NOMO-1 treated with dmso at 0.1 percent for 144 hours (cell line): ENCODE data around the gene SORCS2.

Experiments
- DNase-seq: peaks from one replicate; lab custom pipeline; 2025; ENCODE audit not compliant: unreplicated experiment; lab: John Stamatoyannopoulos, UW

SORCS2 gene

GRCh38 chr4:7691982-7692381 lies 499.6 kb downstream of the SORCS2 start:
- no peak for DNase-seq

DNA sequence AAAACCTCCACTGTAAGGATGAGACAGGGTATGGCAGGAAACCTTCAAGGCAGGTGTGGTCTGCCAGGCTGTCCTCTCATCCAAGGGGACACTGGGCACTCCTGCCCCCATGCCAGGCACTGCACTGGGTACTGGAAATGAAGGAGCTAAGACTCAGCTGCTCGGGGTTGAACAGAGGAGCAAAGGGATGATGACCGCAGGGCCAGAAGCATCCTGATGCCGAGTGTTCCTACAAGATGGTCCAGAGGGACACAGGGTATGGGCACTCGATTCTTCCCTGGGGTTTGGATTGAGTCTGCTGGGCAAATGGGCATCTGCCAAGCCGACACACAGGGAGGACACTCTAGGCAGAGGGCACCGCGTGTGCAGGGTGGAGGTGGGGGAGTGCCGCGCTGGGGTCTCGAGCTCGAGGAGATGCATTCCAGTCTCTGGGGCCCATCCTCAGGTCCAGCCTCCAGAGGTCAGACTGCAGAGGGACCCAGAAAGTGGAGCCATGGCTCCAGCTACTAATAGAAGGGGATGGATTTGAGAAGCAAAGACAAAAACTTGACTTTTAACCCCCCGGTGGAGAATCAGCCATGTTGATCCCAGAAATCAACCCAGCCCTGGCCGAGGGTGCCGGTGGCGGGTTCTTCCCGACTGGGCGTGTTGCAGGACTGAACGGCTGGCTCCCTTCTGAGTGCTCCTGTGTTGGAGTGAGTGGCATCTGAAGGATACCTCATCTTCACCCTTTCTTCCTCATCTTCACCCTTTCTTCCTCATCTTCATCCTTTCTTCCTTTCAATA lies 500.3 kb downstream of the SORCS2 start:
- no peak for DNase-seq

DNA sequence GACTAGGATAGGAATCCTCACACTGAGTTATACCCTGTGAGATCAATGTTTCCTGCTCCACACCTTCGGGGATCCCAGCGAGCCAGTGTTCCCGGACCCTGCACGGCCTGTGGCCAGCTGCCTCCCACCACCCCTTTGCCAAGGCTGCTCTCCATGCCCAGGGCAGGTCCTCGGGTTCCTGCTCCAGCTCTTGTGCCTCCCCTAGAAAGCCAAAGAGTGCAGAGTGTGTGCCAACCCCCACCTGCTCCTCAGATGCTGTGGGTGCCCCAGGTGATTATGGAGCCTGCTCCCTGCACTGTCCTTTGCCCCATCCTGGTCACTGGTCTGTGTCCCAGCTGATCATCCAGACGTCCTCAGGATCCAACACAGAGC lies 500.9 kb downstream of the SORCS2 start:
- DNase-seq: no peak

GRCh38 chr4:7693711-7694110 lies 501.4 kb downstream of the SORCS2 start:
- no peak for DNase-seq

DNA sequence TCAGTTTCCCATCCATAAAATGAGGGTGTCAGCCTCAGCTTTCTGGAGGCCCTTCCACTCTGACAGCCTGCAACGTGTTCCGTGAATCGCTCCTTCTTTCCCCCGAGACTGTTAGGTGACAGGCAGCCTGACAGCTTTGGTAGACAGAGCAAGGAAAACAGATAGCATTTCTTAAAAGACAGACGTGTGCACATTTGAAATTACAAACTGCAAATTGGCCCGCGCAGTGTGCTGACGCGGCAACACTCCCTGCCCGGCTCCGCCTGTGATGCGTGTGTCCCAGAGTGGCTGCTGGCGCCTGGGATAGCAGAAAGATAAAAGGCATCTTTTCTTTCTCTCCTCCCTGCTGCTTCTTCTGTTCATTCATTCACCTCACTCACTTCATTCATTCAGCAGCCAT lies 502.0 kb downstream of the SORCS2 start:
- no peak for DNase-seq

GRCh38 chr4:7697343-7697742 lies 505.0 kb downstream of the SORCS2 start:
- no peak for DNase-seq

DNA sequence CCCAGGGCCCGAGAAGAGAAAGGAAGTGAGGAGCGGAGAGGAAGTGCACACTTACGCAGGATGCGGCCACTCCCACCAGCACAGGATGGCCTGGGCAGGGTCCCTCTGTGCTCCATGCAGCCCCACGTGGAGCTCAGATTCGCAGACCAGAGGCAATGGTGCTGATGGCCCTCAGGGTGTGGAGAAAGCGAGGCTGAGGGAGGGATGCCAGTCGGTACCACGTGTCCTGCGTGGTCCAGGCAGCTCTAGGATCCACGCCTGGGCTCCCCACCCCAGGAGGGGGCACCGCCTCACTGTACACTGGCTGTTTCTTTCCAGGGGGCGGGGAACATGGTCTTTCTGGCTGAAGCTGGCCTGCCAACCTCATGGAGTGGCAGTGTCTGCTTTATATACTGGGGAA lies 505.5 kb downstream of the SORCS2 start:
- DNase-seq: no peak

DNA sequence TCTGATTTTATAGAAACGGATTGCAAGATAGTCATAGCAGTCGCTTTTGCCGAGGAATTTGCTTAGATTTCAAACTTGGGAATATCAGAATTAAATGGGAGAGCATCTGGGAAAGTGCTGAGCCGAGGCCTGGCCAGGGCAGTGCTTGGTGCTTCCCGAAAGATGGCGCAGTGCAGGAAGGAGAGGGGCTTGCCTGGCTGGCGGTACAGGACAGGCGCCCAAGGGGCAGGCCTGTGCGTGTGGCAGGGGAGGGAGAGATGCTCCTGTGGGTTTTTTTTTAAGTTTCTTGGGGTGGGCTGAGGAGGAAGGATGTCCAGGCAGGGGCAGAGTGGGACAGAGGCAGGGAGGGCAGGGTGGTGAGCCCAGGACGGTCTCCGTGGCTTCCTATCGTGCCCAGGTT lies 506.2 kb downstream of the SORCS2 start:
- DNase-seq: no peak

DNA sequence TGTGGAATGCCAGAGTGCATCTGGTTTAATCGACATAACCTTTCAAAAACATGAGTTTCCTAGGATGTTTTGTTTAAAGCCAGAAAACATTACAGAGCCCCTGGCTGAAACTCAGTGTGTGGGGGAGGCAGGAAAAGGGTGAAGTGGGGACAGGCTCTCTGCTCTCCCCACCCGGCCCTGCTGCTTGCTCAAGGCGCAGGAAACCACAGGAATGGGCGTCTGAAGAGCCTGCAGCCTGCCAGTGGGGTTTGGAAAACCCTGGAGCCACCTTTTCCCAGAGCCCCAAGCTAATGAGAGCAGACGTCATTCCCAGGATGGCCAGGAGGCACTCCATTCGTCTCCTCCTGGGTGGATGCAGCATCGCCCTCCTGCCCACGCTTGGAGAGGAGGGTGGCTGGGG lies 506.7 kb downstream of the SORCS2 start:
- no peak for DNase-seq

DNA sequence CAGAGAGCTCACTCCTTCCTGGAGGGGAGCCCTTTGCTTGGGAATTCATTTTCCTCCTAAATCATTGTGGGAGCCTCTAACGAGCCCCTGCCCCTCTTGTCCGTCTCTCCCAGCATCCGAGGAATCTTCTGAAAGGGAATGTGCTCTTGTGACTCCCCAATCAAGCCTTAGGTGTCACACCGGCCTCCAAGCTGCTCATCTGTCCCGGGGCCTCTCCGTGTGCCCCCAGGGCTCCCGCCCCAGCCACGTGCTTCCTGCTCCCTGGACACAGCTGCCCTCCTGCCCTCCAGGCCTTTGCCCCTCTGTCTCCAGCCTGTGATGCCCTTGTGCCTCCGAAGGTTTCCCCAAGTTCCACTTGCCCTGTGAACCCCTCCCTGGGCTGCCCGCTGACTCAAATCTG lies 507.5 kb downstream of the SORCS2 start:
- no peak for DNase-seq

- no peak for DNase-seq
These were observed 508.3 kb downstream of the SORCS2 start for GRCh38 chr4:7700665-7701064.

GRCh38 chr4:7701866-7702649 lies 509.7 kb downstream of the SORCS2 start:
- no peak for DNase-seq

DNA sequence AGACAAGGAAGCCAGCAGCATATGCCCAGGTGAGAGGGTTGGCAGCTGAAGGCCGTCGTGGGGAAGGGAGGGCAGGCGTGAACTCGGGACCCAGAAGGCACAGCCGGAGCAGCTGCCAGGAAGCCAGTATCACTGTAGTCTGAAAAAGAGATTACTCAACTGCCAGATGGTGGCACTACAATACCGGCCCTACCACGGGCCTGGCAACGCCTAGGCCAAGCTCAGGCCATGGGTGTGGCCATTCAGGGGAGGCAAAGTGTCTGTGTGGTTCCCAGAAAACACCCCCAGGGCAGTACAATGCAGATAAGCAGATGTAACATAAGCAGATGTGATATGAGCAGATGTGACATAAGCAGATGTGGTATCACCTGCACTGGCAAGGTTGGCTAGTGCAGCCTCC lies 511.4 kb downstream of the SORCS2 start:
- no peak for DNase-seq

- DNase-seq: no peak
These were observed 511.8 kb downstream of the SORCS2 start for GRCh38 chr4:7704091-7704490.

DNA sequence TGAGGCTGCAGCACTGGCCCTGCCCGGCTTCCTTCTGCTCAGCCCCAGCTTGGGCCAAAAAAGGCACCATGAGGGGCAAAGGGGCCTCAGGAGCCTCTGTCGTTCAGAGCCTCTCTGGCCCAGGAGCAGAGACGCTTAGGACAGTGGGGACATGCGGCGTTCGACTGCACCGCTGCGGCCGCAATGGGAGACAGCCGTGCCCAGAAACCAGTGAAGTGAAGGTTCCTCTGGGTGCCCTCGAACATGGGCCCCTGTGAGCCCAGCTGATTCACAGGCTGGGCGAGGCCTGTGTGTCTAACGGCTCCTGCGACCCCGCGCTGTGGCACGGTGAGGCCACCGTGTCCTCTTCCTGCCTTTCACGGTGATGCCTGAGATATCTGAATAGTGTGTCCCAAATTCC lies 512.3 kb downstream of the SORCS2 start:
- no peak for DNase-seq

DNA sequence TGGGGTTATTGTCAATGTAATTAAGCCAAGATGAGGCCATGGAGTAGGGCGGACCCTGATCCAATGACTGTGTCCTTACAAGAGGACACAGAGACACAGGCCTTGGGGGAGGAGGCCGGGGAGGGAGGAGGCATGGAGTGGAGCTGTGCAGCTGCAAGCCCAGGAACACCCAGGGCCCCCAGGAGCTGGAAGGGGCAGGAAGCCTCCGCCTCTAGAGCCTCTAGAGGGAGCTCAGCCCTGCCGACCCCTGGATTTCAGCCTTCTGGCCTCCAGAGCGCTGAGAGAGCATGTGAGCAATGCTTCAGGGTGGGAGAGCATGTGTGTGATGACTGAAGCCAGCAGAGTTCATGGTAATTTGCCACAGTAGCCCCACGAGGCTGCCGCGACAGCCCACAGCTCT lies 512.7 kb downstream of the SORCS2 start:
- no peak for DNase-seq

GRCh38 chr4:7705593-7705992 lies 513.3 kb downstream of the SORCS2 start:
- DNase-seq: no peak

- no peak for DNase-seq
These were observed 515.9 kb downstream of the SORCS2 start for GRCh38 chr4:7708238-7708637.

DNA sequence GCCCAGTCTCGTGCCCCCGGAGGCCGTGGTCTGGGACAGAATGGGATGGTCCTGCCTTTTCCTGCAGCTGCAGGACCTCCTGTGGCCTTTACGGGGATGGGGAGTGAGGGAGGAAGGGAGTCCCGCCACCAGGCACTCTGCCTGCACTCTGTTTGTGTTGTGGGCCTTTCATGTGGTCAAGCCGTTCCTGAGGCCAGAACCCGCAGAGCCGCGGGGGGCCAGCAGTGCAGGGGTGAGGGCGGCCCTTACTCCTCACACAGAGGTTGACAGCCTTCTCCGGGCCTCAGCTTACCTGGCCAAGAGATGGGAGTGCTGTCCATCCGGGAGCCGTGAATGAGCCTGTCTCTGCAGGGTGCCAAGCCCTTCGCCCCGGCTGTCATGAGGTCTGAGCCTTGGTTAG lies 516.6 kb downstream of the SORCS2 start:
- no peak for DNase-seq

DNA sequence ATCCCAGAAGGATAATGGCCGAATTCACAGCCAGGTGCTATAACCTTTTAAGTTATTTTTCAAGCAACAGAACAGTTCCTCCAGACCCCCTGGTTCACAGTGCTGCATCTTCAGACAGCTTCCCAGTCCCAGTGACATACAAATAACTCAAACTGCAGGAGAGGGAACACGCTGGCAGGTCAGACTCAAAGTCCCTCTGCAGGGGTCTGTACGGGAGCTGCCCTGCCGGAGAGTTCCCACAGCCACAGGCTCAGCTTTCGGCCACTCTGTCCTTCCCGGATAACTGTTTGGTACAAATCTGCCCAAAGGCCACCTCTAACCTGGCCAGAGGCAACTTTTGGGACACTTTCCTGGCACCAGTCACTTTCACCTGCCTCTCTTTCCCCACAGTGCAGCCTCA lies 517.1 kb downstream of the SORCS2 start:
- DNase-seq: no peak

GRCh38 chr4:7710126-7710525 lies 517.8 kb downstream of the SORCS2 start:
- DNase-seq: no peak

DNA sequence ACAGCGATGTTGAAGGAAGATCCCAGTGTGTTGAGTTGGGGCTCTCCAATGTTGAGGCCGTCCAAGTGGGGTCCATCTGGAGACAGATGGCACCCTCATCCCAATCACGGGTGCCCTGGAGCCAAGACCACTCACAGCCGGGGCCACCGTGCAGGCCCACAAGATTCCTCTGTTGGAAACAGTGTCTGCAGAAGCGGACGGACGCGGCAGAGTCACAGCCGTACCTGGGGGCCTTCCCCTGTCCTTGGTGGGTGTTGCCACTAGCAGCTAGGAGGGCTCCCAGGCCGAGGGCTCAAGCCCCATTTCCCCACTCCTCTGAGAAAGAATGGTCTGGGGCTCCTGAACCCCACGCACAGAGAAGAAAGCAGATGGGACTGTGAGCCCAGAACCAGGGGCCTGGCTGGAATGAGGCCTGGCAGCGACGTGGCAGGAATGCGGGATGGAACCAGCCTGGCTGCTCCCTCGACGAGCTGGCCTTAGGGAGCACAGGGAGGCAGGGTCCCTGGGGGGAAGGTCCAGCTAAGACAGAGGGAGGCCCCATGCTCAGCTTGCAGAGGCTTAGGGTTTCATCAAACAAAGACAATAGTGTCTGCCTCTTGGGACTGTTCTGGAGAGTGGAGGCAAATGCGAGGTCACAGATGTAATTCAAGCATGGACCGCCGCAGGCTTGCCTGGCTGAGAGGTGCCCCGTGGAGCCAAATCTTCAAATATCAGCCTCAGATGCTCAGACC lies 518.4 kb downstream of the SORCS2 start:
- no peak for DNase-seq
